GM18858 (cell line): ENCODE data around the gene ABCA7.

Experiments used
- ATAC-seq: cut with Tn5 transposase; IDR thresholded peaks from one replicate; pipeline ENCODE4 v1.9.1; 2021; ENCODE audit not compliant: unreplicated experiment

ABCA7 gene

GRCh38 chr19:1102407-1103131 is 62.7 kb downstream of the ABCA7 start:
- ATAC-seq, result no peak

GRCh38 chr19:1103132-1103707 is 63.3 kb downstream of the ABCA7 start:
- ATAC-seq, result no peak

GRCh38 chr19:1103708-1104310 is 63.9 kb downstream of the ABCA7 start, which contains the start of gene GPX4:
Gene GPX4, plus strand, starts transcription at chr19:1103994. Its CDS starts 50 bp downstream, at chr19:1104044.
- ATAC-seq, result peak; percentile 54

- no peak for ATAC-seq
These were observed 64.6 kb downstream of the ABCA7 start for GRCh38 chr19:1104311-1105007.

GRCh38 chr19:1105008-1105872 is 65.3 kb downstream of the ABCA7 start:
- ATAC-seq, result no peak

GRCh38 chr19:1105873-1106840 is 66.2 kb downstream of the ABCA7 start:
- ATAC-seq, result no peak

- ATAC-seq, result no peak
These were observed 67.1 kb downstream of the ABCA7 start for GRCh38 chr19:1106841-1107660.

GRCh38 chr19:1107661-1108261 is 67.9 kb downstream of the ABCA7 start:
- no peak for ATAC-seq

GRCh38 chr19:1108291-1109031 is 68.6 kb downstream of the ABCA7 start:
- no peak for ATAC-seq

- ATAC-seq, result no peak
These were observed 69.2 kb downstream of the ABCA7 start for GRCh38 chr19:1109032-1109551.

GRCh38 chr19:1109697-1110671 is 70.1 kb downstream of the ABCA7 start:
- no peak for ATAC-seq

- ATAC-seq, result no peak
These were observed 71.1 kb downstream of the ABCA7 start for GRCh38 chr19:1110809-1111640.

- ATAC-seq, result no peak
These were observed 71.8 kb downstream of the ABCA7 start for GRCh38 chr19:1111641-1112267.

- no peak for ATAC-seq
These were observed 72.5 kb downstream of the ABCA7 start for GRCh38 chr19:1112268-1113029.
